H9 (cell line): ENCODE data around the gene ECSIT. TPM values are rescaled to one million over a fixed set of nuclear protein-coding genes. Genes with fewer than 3 reads are reported as not detected.

ENCODE experiments used
- DNase-seq: peaks from one replicate; pipeline ENCODE4 v3.0.0-alpha.2; 2017
- H2AFZ ChIP-seq: one replicate; pipeline ENCODE4 v1.6.1; 2013; ENCODE audit warnings: mild to moderate bottlenecking, low read length, control low read depth, moderate library complexity
- H2AK5ac ChIP-seq: 2 replicates; pipeline ENCODE4 v1.6.1; 2013; ENCODE audit warnings: low read length, control low read depth, mixed read lengths; ENCODE audit not compliant: insufficient read length
- H2BK120ac ChIP-seq: one replicate; pipeline ENCODE4 v1.6.1; 2013; ENCODE audit warnings: low read depth, mild to moderate bottlenecking, low read length, control low read depth, inconsistent platforms; ENCODE audit not compliant: poor library complexity, severe bottlenecking
- H2BK12ac ChIP-seq: 2 replicates; pipeline ENCODE4 v1.6.1; 2013; ENCODE audit warnings: low read length, control low read depth, mixed read lengths, low read depth; ENCODE audit not compliant: insufficient read length
- H2BK15ac ChIP-seq: 2 replicates; pipeline ENCODE4 v1.6.1; 2013; ENCODE audit warnings: low read depth, low read length, control low read depth
- H2BK20ac ChIP-seq: one replicate; pipeline ENCODE4 v1.6.1; 2013; ENCODE audit warnings: low read depth, mild to moderate bottlenecking, low read length, control low read depth, inconsistent platforms; ENCODE audit not compliant: poor library complexity, severe bottlenecking
- H2BK5ac ChIP-seq: 2 replicates; pipeline ENCODE4 v1.6.1; 2013; ENCODE audit warnings: low read length, control low read depth, mixed read lengths; ENCODE audit not compliant: insufficient read length
- H3K14ac ChIP-seq: 2 replicates; pipeline ENCODE4 v1.6.1; 2013; ENCODE audit warnings: low read length, control low read depth; ENCODE audit not compliant: insufficient read depth
- H3K18ac ChIP-seq: 2 replicates; pipeline ENCODE4 v1.6.1; 2013; ENCODE audit warnings: low read depth, mild to moderate bottlenecking, mixed read lengths, low read length, control low read depth; ENCODE audit not compliant: insufficient read length
- H3K23ac ChIP-seq: 2 replicates; pipeline ENCODE4 v1.6.1; 2013; ENCODE audit warnings: low read length, control low read depth, mixed read lengths, low read depth; ENCODE audit not compliant: insufficient read length
- H3K23me2 ChIP-seq: 2 replicates; pipeline ENCODE4 v1.6.1; 2013; ENCODE audit warnings: low read depth, mild to moderate bottlenecking, mixed read lengths, low read length, control low read depth; ENCODE audit not compliant: insufficient read length, poor library complexity, severe bottlenecking
- H3K27ac ChIP-seq: 2 replicates; pipeline ENCODE4 v1.5.1; 2013; ENCODE audit warnings: low read length, control low read depth, mixed read lengths, low read depth; ENCODE audit not compliant: insufficient read length
- H3K27me3 ChIP-seq: 2 replicates; pipeline ENCODE4 v1.6.1; 2013; ENCODE audit warnings: low read length, control low read depth, inconsistent platforms; ENCODE audit not compliant: insufficient read depth
- H3K4ac ChIP-seq: 2 replicates; pipeline ENCODE4 v1.6.1; 2013; ENCODE audit warnings: low read depth, mild to moderate bottlenecking, control low read depth, inconsistent platforms, low read length, moderate library complexity
- H3K4me1 ChIP-seq: 2 replicates; pipeline ENCODE4 v1.6.1; 2013; ENCODE audit warnings: low read length, control low read depth, inconsistent platforms; ENCODE audit not compliant: insufficient read depth
- H3K4me2 ChIP-seq: 2 replicates; pipeline ENCODE4 v1.6.1; 2013; ENCODE audit warnings: low read length, control low read depth, mixed read lengths; ENCODE audit not compliant: insufficient read length, insufficient read depth
- H3K56ac ChIP-seq: 2 replicates; pipeline ENCODE4 v1.6.1; 2013; ENCODE audit warnings: low read depth, mild to moderate bottlenecking, mixed read lengths, low read length, control low read depth; ENCODE audit not compliant: insufficient read length
- H3K79me1 ChIP-seq: 2 replicates; pipeline ENCODE4 v1.6.1; 2013; ENCODE audit warnings: low read depth, mild to moderate bottlenecking, moderate library complexity, low read length, control low read depth, inconsistent platforms; ENCODE audit not compliant: insufficient read depth, poor library complexity, severe bottlenecking
- H3K79me2 ChIP-seq: 2 replicates; pipeline ENCODE4 v1.6.1; 2013; ENCODE audit warnings: low read length, control low read depth, inconsistent platforms; ENCODE audit not compliant: insufficient read depth
- H3K9ac ChIP-seq: 2 replicates; pipeline ENCODE4 v1.6.1; 2013; ENCODE audit warnings: low read length, control low read depth, mixed read lengths; ENCODE audit not compliant: insufficient read length; ENCODE audit errors: extremely low read depth
- H3K9me3 ChIP-seq: one replicate; pipeline ENCODE4 v1.6.1; 2013; ENCODE audit warnings: low read depth, low read length, inconsistent platforms; ENCODE audit not compliant: control insufficient read depth
- H3T11ph ChIP-seq: one replicate; pipeline ENCODE4 v1.6.1; 2013; ENCODE audit warnings: mild to moderate bottlenecking, low read length, control low read depth, inconsistent platforms
- H4K20me1 ChIP-seq: one replicate; pipeline ENCODE4 v1.6.1; 2013; ENCODE audit not compliant: control insufficient read depth, insufficient read length, insufficient read depth
- H4K5ac ChIP-seq: 2 replicates; pipeline ENCODE4 v1.6.1; 2013; ENCODE audit warnings: low read depth, mild to moderate bottlenecking, mixed read lengths, low read length, control low read depth; ENCODE audit not compliant: insufficient read length
- H4K8ac ChIP-seq: replicated peaks from 2 replicates; pipeline ENCODE4 v1.6.1; 2013; ENCODE audit warnings: low read length, control low read depth, mixed read lengths, low read depth; ENCODE audit not compliant: insufficient read length
- H4K91ac ChIP-seq: 2 replicates; pipeline ENCODE4 v1.6.1; 2013; ENCODE audit warnings: low read depth, mild to moderate bottlenecking, moderate library complexity, mixed read lengths, low read length, control low read depth; ENCODE audit not compliant: insufficient read length
- H3K27ac Mint-ChIP-seq, 3 experiments: 2 replicates in 2 of 3; 3 replicates in 1 of 3; pipeline ENCODE4 v1.8.0; 2020 to 2021; ENCODE audit warnings: mixed read lengths in 3 of 3, mild to moderate bottlenecking in 1 of 3, moderate library complexity in 1 of 3
- H3K27me3 Mint-ChIP-seq: 2 replicates; pipeline ENCODE4 v1.8.0; 2021; ENCODE audit warnings: low read depth, mild to moderate bottlenecking, moderate library complexity, mixed read lengths
- H3K36me3 Mint-ChIP-seq, 3 experiments: 2 replicates in 2 of 3; 3 replicates in 1 of 3; pipeline ENCODE4 v1.8.0; 2020 to 2021; ENCODE audit warnings: low read depth in 3 of 3, mixed read lengths in 3 of 3; ENCODE audit not compliant: insufficient read depth in 1 of 3
- H3K4me1 Mint-ChIP-seq, 2 experiments: 2 replicates each; pipeline ENCODE4 v1.8.0; 2020; ENCODE audit warnings: mixed read lengths in 2 of 2
- H3K4me3 Mint-ChIP-seq, 2 experiments: 2 replicates in 1 of 2; 3 replicates in 1 of 2; pipeline ENCODE4 v1.8.0; 2020 to 2021; ENCODE audit warnings: mild to moderate bottlenecking in 2 of 2, mixed read lengths in 2 of 2, moderate library complexity in 1 of 2
- H3K9me3 Mint-ChIP-seq, 2 experiments: 2 replicates in 1 of 2; 3 replicates in 1 of 2; pipeline ENCODE4 v1.8.0; 2020; ENCODE audit warnings: mild to moderate bottlenecking in 2 of 2, mixed read lengths in 2 of 2, moderate library complexity in 1 of 2
- WGBS: extraction: QIAGEN DNeasy Blood & Tissue Kit; methylation state at CpG from one replicate; pipeline ENCODE4 v1.1.7; 2013; ENCODE audit warnings: missing lambda C conversion rate, low lambda C conversion rate, mixed read lengths; ENCODE audit not compliant: insufficient read length; ENCODE audit errors: extremely low coverage; 5-methylcytosine and 5-hydroxymethylcytosine counted together
- total RNA-seq: library from RNA; stranded (reverse); gene quantifications from 2 replicates; pipeline ENCODE4 v1.2.1, GENCODE V29; 2021
- TF ChIP-seq, protein P1 (sequence below): fragments of 200-600 bp; sonication (generic); conservative IDR thresholded peaks from 3 replicates; pipeline ENCODE4 v1.8.0; 2021; ENCODE audit warnings: antibody characterized with exemption, mild to moderate bottlenecking

ECSIT gene
- total RNA-seq, 1 experiment from 2014 or later, result 42.4 TPM

DNA sequence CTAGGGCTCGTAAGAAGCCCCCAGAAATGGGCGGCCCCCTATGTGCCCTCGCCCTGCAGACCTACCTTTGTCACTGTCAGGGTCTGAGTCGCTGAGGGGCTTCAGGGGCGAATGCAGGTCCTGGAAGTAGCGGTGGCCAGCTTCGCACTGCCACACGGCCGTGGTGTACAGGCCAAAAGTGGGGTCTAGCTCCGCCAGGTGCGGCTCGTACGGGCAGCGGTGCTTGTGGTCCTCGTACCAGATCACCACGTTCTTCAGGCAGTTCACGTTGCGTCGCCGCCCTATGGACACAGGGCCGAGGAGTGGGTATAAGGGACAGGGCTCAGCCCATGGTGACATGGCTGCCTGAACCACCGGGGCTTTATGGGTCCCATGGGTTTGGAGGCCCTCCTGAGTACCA is 33.0 kb downstream of the ECSIT start:
- no peak overlapping the region for H3K27ac ChIP-seq
- no peak overlapping the region for H3K56ac ChIP-seq
- TF ChIP-seq, protein P1, sequence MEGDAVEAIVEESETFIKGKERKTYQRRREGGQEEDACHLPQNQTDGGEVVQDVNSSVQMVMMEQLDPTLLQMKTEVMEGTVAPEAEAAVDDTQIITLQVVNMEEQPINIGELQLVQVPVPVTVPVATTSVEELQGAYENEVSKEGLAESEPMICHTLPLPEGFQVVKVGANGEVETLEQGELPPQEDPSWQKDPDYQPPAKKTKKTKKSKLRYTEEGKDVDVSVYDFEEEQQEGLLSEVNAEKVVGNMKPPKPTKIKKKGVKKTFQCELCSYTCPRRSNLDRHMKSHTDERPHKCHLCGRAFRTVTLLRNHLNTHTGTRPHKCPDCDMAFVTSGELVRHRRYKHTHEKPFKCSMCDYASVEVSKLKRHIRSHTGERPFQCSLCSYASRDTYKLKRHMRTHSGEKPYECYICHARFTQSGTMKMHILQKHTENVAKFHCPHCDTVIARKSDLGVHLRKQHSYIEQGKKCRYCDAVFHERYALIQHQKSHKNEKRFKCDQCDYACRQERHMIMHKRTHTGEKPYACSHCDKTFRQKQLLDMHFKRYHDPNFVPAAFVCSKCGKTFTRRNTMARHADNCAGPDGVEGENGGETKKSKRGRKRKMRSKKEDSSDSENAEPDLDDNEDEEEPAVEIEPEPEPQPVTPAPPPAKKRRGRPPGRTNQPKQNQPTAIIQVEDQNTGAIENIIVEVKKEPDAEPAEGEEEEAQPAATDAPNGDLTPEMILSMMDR, result no peak
- Mint-ChIP-seq H3K27me3 (no peaks in the 10 kb centered on the region), H3K27ac (no peak overlapping the region), H3K36me3 (peaks cover 2 to 23% (median 12%) of the 10 kb centered on the region in 3 experiments; a peak in 4 of 7 replicates), H3K4me1 (peaks cover 1 to 3% of the 10 kb centered on the region in 2 experiments; a peak in 3 of 4 replicates), H3K4me3 (no peak overlapping the region), H3K9me3 (no peaks in the 10 kb centered on the region)
- H2BK12ac ChIP-seq, result no peak overlapping the region
- H3K9ac ChIP-seq, result no peak overlapping the region
- no peak overlapping the region for H4K5ac ChIP-seq
- H2BK15ac ChIP-seq, result no peak overlapping the region
- H2AK5ac ChIP-seq, result no peak overlapping the region
- no peak overlapping the region for H2BK20ac ChIP-seq
- H3K14ac ChIP-seq, result no peak overlapping the region
- H3K4me2 ChIP-seq, result no peak overlapping the region
- H3K4me1 ChIP-seq, result no peaks in the 10 kb centered on the region
- H3T11ph ChIP-seq, result no peak overlapping the region
- no peak overlapping the region for H4K91ac ChIP-seq
- peaks cover 3% of the 10 kb centered on the region for H3K23me2 ChIP-seq
- H4K8ac ChIP-seq, result no peak overlapping the region
- no peaks in the 10 kb centered on the region for H3K27me3 ChIP-seq
- no peak overlapping the region for H3K23ac ChIP-seq
- no peaks in the 10 kb centered on the region for H4K20me1 ChIP-seq
- H3K9me3 ChIP-seq, result no peaks in the 10 kb centered on the region
- no peak overlapping the region for H2AFZ ChIP-seq
- no peak for DNase-seq
- WGBS, result no CpG with 5 or more reads among the region's 22 CpGs
- H3K18ac ChIP-seq, result no peak overlapping the region
- H3K79me1 ChIP-seq, result no peaks in the 10 kb centered on the region
- no peak overlapping the region for H3K4ac ChIP-seq
- H2BK5ac ChIP-seq, result no peak overlapping the region
- no peaks in the 10 kb centered on the region for H3K79me2 ChIP-seq
- H2BK120ac ChIP-seq, result no peak overlapping the region
